Stimulated activated CD4-positive, alpha-beta T cell treated with anti-CD3 and anti-CD28 coated beads, Interleukin-4, amount 100 ng/mL, for 1 hour (primary cell): ENCODE data around the gene INTS7.
"Not testable (repeated sequence)": the region's sequence is repeated elsewhere in the genome, so short reads cannot be mapped to it uniquely, and the experiment has no call there.

Experiments
- DNase-seq: peaks from one replicate; pipeline ENCODE4 v3.0.0-alpha.2; 2020

The INTS7 gene

GRCh38 chr1:211973541-211973940, 61.8 kb downstream of the INTS7 start:
- no peak for DNase-seq

GRCh38 chr1:211968200-211968834, 67.0 kb downstream of the INTS7 start:
- no peak for DNase-seq

- DNase-seq: no peak
Measured at GRCh38 chr1:211967704-211968103, 67.7 kb downstream of the INTS7 start.

- no peak for DNase-seq
Measured at GRCh38 chr1:211965108-211965805, 70.1 kb downstream of the INTS7 start.

- DNase-seq: no peak
Measured at GRCh38 chr1:211959680-211960079, 75.7 kb downstream of the INTS7 start.

GRCh38 chr1:211959221-211959620, 76.1 kb downstream of the INTS7 start:
- DNase-seq: no peak

- DNase-seq: not testable (repeated sequence)
Measured at GRCh38 chr1:211954028-211954427, 81.3 kb downstream of the INTS7 start.

GRCh38 chr1:211953543-211953942, 81.8 kb downstream of the INTS7 start:
- not testable (repeated sequence) for DNase-seq

GRCh38 chr1:211952299-211952698, 83.1 kb downstream of the INTS7 start:
- DNase-seq: no peak

- DNase-seq: no peak
Measured at GRCh38 chr1:211951856-211952255, 83.5 kb downstream of the INTS7 start.

GRCh38 chr1:211948377-211948776, 87.0 kb downstream of the INTS7 start:
- DNase-seq: no peak

- no peak for DNase-seq
Measured at GRCh38 chr1:211947396-211948295, 87.7 kb downstream of the INTS7 start.

GRCh38 chr1:211944733-211945500, 90.4 kb downstream of the INTS7 start:
- DNase-seq: no peak

- DNase-seq: no peak
Measured at GRCh38 chr1:211942583-211942982, 92.8 kb downstream of the INTS7 start.

- peak; percentile 10 for DNase-seq
Measured at GRCh38 chr1:211939876-211940468, 95.4 kb downstream of the INTS7 start.

GRCh38 chr1:211938561-211938997, 96.8 kb downstream of the INTS7 start:
- DNase-seq: no peak

- DNase-seq: not testable (repeated sequence)
Measured at GRCh38 chr1:211937422-211937821, 97.9 kb downstream of the INTS7 start.

GRCh38 chr1:211935448-211935970, 99.8 kb downstream of the INTS7 start:
- DNase-seq: peak; percentile 34

GRCh38 chr1:211933946-211934714, 101.2 kb downstream of the INTS7 start:
- no peak for DNase-seq

GRCh38 chr1:211932933-211933254, 102.5 kb downstream of the INTS7 start:
- no peak for DNase-seq

GRCh38 chr1:211932231-211932932, 103.0 kb downstream of the INTS7 start:
- DNase-seq: no peak
